Mesenchymal stem cell (in vitro differentiated cells and primary cell): Measurements from ENCODE around the gene SLC51B.

ENCODE experiments used
- DNase-seq: peaks from one replicate; pipeline ENCODE4 v3.0.0-alpha.2; 2013
- H2AFZ ChIP-seq: one replicate; pipeline ENCODE4 v1.6.1; 2013; ENCODE audit warnings: low read depth, mild to moderate bottlenecking, control low read depth, inconsistent platforms, low read length, moderate library complexity
- H2AK5ac ChIP-seq: 2 replicates; pipeline ENCODE4 v1.6.1; 2013; ENCODE audit warnings: low read length, moderate library complexity, mild to moderate bottlenecking, inconsistent platforms; ENCODE audit not compliant: severe bottlenecking
- H2BK120ac ChIP-seq: one replicate; pipeline ENCODE4 v1.6.1; 2013; ENCODE audit warnings: low read depth, mild to moderate bottlenecking, inconsistent platforms, low read length, moderate library complexity
- H2BK12ac ChIP-seq, 2 experiments: one replicate each; pipeline ENCODE4 v1.6.1; 2013; ENCODE audit warnings: inconsistent platforms in 2 of 2, low read length in 2 of 2, mild to moderate bottlenecking in 2 of 2, moderate library complexity in 2 of 2, control low read depth in 1 of 2
- H2BK15ac ChIP-seq: one replicate; pipeline ENCODE4 v1.6.1; 2013; ENCODE audit warnings: mild to moderate bottlenecking, low read depth, inconsistent platforms; ENCODE audit not compliant: poor library complexity, severe bottlenecking
- H2BK5ac ChIP-seq: 2 replicates; pipeline ENCODE4 v1.6.1; 2013; ENCODE audit warnings: low read depth, mild to moderate bottlenecking, low read length, control low read depth, inconsistent platforms; ENCODE audit not compliant: poor library complexity, severe bottlenecking
- H3K14ac ChIP-seq, 2 experiments: one replicate each; pipeline ENCODE4 v1.6.1; 2013; ENCODE audit warnings: inconsistent platforms in 2 of 2, low read length in 2 of 2, control low read depth in 1 of 2, mild to moderate bottlenecking in 1 of 2, moderate library complexity in 1 of 2
- H3K18ac ChIP-seq, 2 experiments: one replicate each; pipeline ENCODE4 v1.6.1; 2013; ENCODE audit warnings: inconsistent platforms in 2 of 2, low read length in 2 of 2, control low read depth in 1 of 2, low read depth in 1 of 2, mild to moderate bottlenecking in 1 of 2
- H3K23ac ChIP-seq, 2 experiments: one replicate each; pipeline ENCODE4 v1.6.1; 2013; ENCODE audit warnings: inconsistent platforms in 2 of 2, low read length in 2 of 2, mild to moderate bottlenecking in 2 of 2, moderate library complexity in 2 of 2, control low read depth in 1 of 2
- H3K27ac ChIP-seq: 2 replicates; pipeline ENCODE4 v1.5.1; 2013; ENCODE audit warnings: mild to moderate bottlenecking, moderate library complexity, low read length, control low read depth, inconsistent platforms; ENCODE audit not compliant: poor library complexity, severe bottlenecking
- H3K27me3 ChIP-seq, 2 experiments: 2 replicates each; pipeline versions ENCODE4 v1.6.1 to v1.7.0; 2013; ENCODE audit warnings: low read length in 2 of 2, mild to moderate bottlenecking in 2 of 2, moderate library complexity in 2 of 2, control low read depth in 1 of 2, inconsistent platforms in 1 of 2; ENCODE audit not compliant: control insufficient read depth in 1 of 2, insufficient read depth in 1 of 2
- H3K36me3 ChIP-seq, 2 experiments: 2 replicates each; pipeline versions ENCODE4 v1.6.1 to v1.7.0; 2013; ENCODE audit warnings: low read length in 2 of 2, control low read depth in 1 of 2, inconsistent platforms in 1 of 2, low read depth in 1 of 2, mild to moderate bottlenecking in 1 of 2; ENCODE audit not compliant: insufficient read depth in 2 of 2, control insufficient read depth in 1 of 2
- H3K4ac ChIP-seq, 2 experiments: one replicate each; pipeline ENCODE4 v1.6.1; 2013; ENCODE audit warnings: inconsistent platforms in 2 of 2, low read length in 2 of 2, mild to moderate bottlenecking in 2 of 2, moderate library complexity in 2 of 2, control low read depth in 1 of 2, low read depth in 1 of 2
- H3K4me1 ChIP-seq: 2 replicates; pipeline ENCODE4 v1.6.1; 2013; ENCODE audit warnings: low read depth, low read length, control low read depth; ENCODE audit not compliant: control insufficient read depth, insufficient read depth
- H3K4me2 ChIP-seq: 2 replicates; pipeline ENCODE4 v1.6.1; 2013; ENCODE audit warnings: low read length, mild to moderate bottlenecking, inconsistent platforms; ENCODE audit not compliant: poor library complexity, severe bottlenecking
- H3K4me3 ChIP-seq, 2 experiments: 2 replicates each; pipeline versions ENCODE4 v1.5.1 to v1.7.0; 2013; ENCODE audit warnings: low read length in 2 of 2, mild to moderate bottlenecking in 2 of 2, control low read depth in 1 of 2, low read depth in 1 of 2; ENCODE audit not compliant: insufficient read depth in 1 of 2
- H3K79me1 ChIP-seq: replicated peaks from 2 replicates; pipeline ENCODE4 v1.6.1; 2013; ENCODE audit warnings: mild to moderate bottlenecking, control low read depth, low read length, inconsistent platforms; ENCODE audit not compliant: poor library complexity, severe bottlenecking
- H3K9ac ChIP-seq: 2 replicates; pipeline ENCODE4 v1.7.0; 2013; ENCODE audit warnings: mild to moderate bottlenecking, low read length, moderate library complexity
- H3K9me3 ChIP-seq: 2 replicates; pipeline ENCODE4 v1.7.0; 2013; ENCODE audit warnings: mild to moderate bottlenecking, low read length; ENCODE audit not compliant: control insufficient read depth
- H4K8ac ChIP-seq: one replicate; pipeline ENCODE4 v1.6.1; 2013; ENCODE audit warnings: inconsistent platforms, mild to moderate bottlenecking, low read length, moderate library complexity
- H4K91ac ChIP-seq: one replicate; pipeline ENCODE4 v1.6.1; 2013; ENCODE audit warnings: mild to moderate bottlenecking, low read length, inconsistent platforms
- WGBS: methylation state at CpG from one replicate; pipeline ENCODE4 v1.1.7; 2013; ENCODE audit warnings: mixed read lengths; 5-methylcytosine and 5-hydroxymethylcytosine counted together

SLC51B gene

GRCh38 chr15:65028921-65029735 is 16.1 kb upstream of the SLC51B start, which contains the start of gene MTFMT:
MTFMT (minus strand) TSS chr15:65029639; CDS start chr15:65029613, 26 bp downstream.
- peak within 1 kb of the TSS; percentile 62 for H2BK120ac ChIP-seq
- DNase-seq, result peak; percentile 80
- H3K36me3 ChIP-seq, result peaks cover 0 to 28% of the 10 kb centered on the region in 2 experiments
- H3K4me3 ChIP-seq, result peak within 1 kb of the TSS; percentile 77 to 95
- H3K79me1 ChIP-seq, result peaks cover 13% of the 10 kb centered on the region
- H2BK5ac ChIP-seq, result no peak within 1 kb of the TSS
- peak within 1 kb of the TSS in 1 of 2 experiments; percentile 100 for H3K23ac ChIP-seq
- H3K9me3 ChIP-seq, result no peaks in the 10 kb centered on the region
- H3K27ac ChIP-seq, result no peak within 1 kb of the TSS
- peaks cover 0 to 5% of the 10 kb centered on the region in 2 experiments for H3K27me3 ChIP-seq
- H3K4me1 ChIP-seq, result peaks cover 11% of the 10 kb centered on the region
- WGBS, result 1% methylated on average over 61 of the region's 73 CpGs
- peak within 1 kb of the TSS; percentile 54 for H3K4me2 ChIP-seq
- peak within 1 kb of the TSS; percentile 62 for H4K8ac ChIP-seq
- H2BK12ac ChIP-seq, result peak within 1 kb of the TSS in 1 of 2 experiments; percentile 60
- H3K14ac ChIP-seq, result peak within 1 kb of the TSS in 1 of 2 experiments; percentile 87
- H2BK15ac ChIP-seq, result no peak within 1 kb of the TSS
- no peak within 1 kb of the TSS for H2AK5ac ChIP-seq
- peak within 1 kb of the TSS; percentile 87 for H3K9ac ChIP-seq
- peak within 1 kb of the TSS; percentile 94 for H2AFZ ChIP-seq
- no peak within 1 kb of the TSS for H4K91ac ChIP-seq
- peak within 1 kb of the TSS; percentile 54 to 61 for H3K18ac ChIP-seq
- H3K4ac ChIP-seq, result peak within 1 kb of the TSS in 1 of 2 experiments; percentile 87

GRCh38 chr15:65029736-65030208 is 15.4 kb upstream of the SLC51B start:
- Histone ChIP-seq H3K4me1 (peaks cover 11% of the 10 kb centered on the region), H2AK5ac (no peak overlapping the region), H2BK12ac (no peak overlapping the region), H3K79me1 (peaks cover 12% of the 10 kb centered on the region), H2BK5ac (no peak overlapping the region), H3K27me3 (peaks cover 0 to 5% of the 10 kb centered on the region in 2 experiments), H3K36me3 (peaks cover 0 to 22% of the 10 kb centered on the region in 2 experiments), H3K4ac (no peak overlapping the region), H3K27ac (no peak overlapping the region), H3K4me3 (no peak overlapping the region), H4K91ac (no peak overlapping the region), H3K9me3 (no peaks in the 10 kb centered on the region), H3K23ac (no peak overlapping the region), H2BK120ac (no peak overlapping the region), H3K4me2 (no peak overlapping the region), H2AFZ (no peak overlapping the region), H4K8ac (peak overlapping the region; percentile 62), H3K14ac (no peak overlapping the region), H3K18ac (no peak overlapping the region), H2BK15ac (no peak overlapping the region), H3K9ac (no peak overlapping the region)
- DNase-seq, result no peak
- whole genome bisulfite sequencing, result 98% methylated on average over 8 of the region's 12 CpGs

GRCh38 chr15:65032801-65033537 is 12.2 kb upstream of the SLC51B start:
- H3K9me3 ChIP-seq, result no peaks in the 10 kb centered on the region
- peak overlapping the region; percentile 17 for H3K9ac ChIP-seq
- H3K18ac ChIP-seq, result no peak overlapping the region
- DNase-seq, result peak; percentile 84
- H3K36me3 ChIP-seq, result no peaks in the 10 kb centered on the region
- peaks cover 0 to 5% of the 10 kb centered on the region in 2 experiments for H3K27me3 ChIP-seq
- no peak overlapping the region for H3K23ac ChIP-seq
- H4K91ac ChIP-seq, result no peak overlapping the region
- no peak overlapping the region for H2AK5ac ChIP-seq
- no peak overlapping the region for H3K27ac ChIP-seq
- no peak overlapping the region for H2BK120ac ChIP-seq
- no peak overlapping the region for H2BK5ac ChIP-seq
- peaks cover 10% of the 10 kb centered on the region for H3K79me1 ChIP-seq
- WGBS, result 21% methylated on average over 11 of the region's 13 CpGs
- H3K4ac ChIP-seq, result peak overlapping the region in 1 of 2 experiments; percentile 29
- H3K4me1 ChIP-seq, result peaks cover 9% of the 10 kb centered on the region
- no peak overlapping the region for H3K14ac ChIP-seq
- H4K8ac ChIP-seq, result peak overlapping the region; percentile 77
- peak overlapping the region in 1 of 2 experiments; percentile 59 for H2BK12ac ChIP-seq
- H3K4me2 ChIP-seq, result no peak overlapping the region
- H2BK15ac ChIP-seq, result no peak overlapping the region
- no peak overlapping the region for H2AFZ ChIP-seq
- no peak overlapping the region for H3K4me3 ChIP-seq
